Cardiac fibroblast (primary cell): ENCODE measurements around the gene ACOX2.

Experiments
- DNase-seq, 2 donors: peaks; one replicate each; pipeline versions ENCODE4 v3.0.0 to v3.0.0-alpha.2; 2010; ENCODE audit warnings: low read depth in 2 of 2
- H3K4me3 ChIP-seq, 2 donors: replicated peaks in 1 of 2; 1 replicate in 1 of 2; 2 replicates in 1 of 2; pipeline ENCODE4 v1.5.1; 2011; ENCODE audit warnings: low read depth in 2 of 2, low read length in 2 of 2, mild to moderate bottlenecking in 2 of 2, moderate library complexity in 1 of 2
- CTCF ChIP-seq: IDR thresholded peaks from one replicate; pipeline ENCODE4 v1.5.1; 2011; ENCODE audit warnings: low read depth, mild to moderate bottlenecking, low read length, inconsistent platforms

Gene ACOX2

GRCh38 chr3:58553003-58553402, 16.0 kb upstream of the ACOX2 start:
- no peak overlapping the region for H3K4me3 ChIP-seq
- no peak for DNase-seq
- TF ChIP-seq CTCF, result no peak

GRCh38 chr3:58551636-58552180, 14.7 kb upstream of the ACOX2 start:
- peak in 1 of 2 donors; percentile 57 for DNase-seq
- TF ChIP-seq CTCF, result no peak
- H3K4me3 ChIP-seq, result no peak overlapping the region

GRCh38 chr3:58544541-58544940, 7.6 kb upstream of the ACOX2 start:
- no peak overlapping the region for H3K4me3 ChIP-seq
- no peak for TF ChIP-seq CTCF
- DNase-seq, result no peak

- H3K4me3 ChIP-seq, result no peak overlapping the region
- no peak for DNase-seq
- TF ChIP-seq CTCF, result no peak
Measured at GRCh38 chr3:58540176-58540858, 3.3 kb upstream of the ACOX2 start.

GRCh38 chr3:58539626-58540025, 2.6 kb upstream of the ACOX2 start:
- H3K4me3 ChIP-seq, result no peak overlapping the region
- TF ChIP-seq CTCF, result no peak
- no peak for DNase-seq

GRCh38 chr3:58537412-58538301, 667 bp upstream of the ACOX2 start:
- no peak overlapping the region for H3K4me3 ChIP-seq
- no peak for TF ChIP-seq CTCF
- peak; percentile 27 to 42 for DNase-seq
